Sigmoid colon (tissue), 4 donors: ENCODE results near the gene ADRA1B.

Experiments
- CTCF ChIP-seq, 4 experiments: fragments of 450-650 bp in 3 of 4; fragments of 200-600 bp in 1 of 4; IDR thresholded peaks; one replicate each; pipeline ENCODE4 v1.5.1; 2016 to 2019; ENCODE audit warnings: antibody characterized with exemption in 4 of 4, mild to moderate bottlenecking in 3 of 4, moderate library complexity in 2 of 4
- POLR2AphosphoS5 ChIP-seq, 4 donors: sonication (generic); formaldehyde crosslinking; IDR thresholded peaks; one replicate each; pipeline ENCODE4 v1.6.1; 2017; ENCODE audit warnings: antibody characterized with exemption in 4 of 4

- no peak for TF ChIP-seq CTCF (IDR thresholded peaks at IDR 0.05)
- no peak for TF ChIP-seq POLR2AphosphoS5 (IDR thresholded peaks at IDR 0.05)
Measured at GRCh38 chr5:159975462-159976019, 59.3 kb downstream of the ADRA1B start.
